Endothelial cell (in vitro differentiated cells): ENCODE data around the gene NSUN3. TPM values are rescaled to one million over a fixed set of nuclear protein-coding genes. Genes with fewer than 3 reads are reported as not detected.
"Not testable (repeated sequence)": the region's sequence is repeated elsewhere in the genome, so short reads cannot be mapped to it uniquely, and the experiment has no call there.

ENCODE experiments used
- DNase-seq: peaks from one replicate; pipeline ENCODE4 v3.0.0; 2021; ENCODE audit warnings: low spot score
- H3K27ac Mint-ChIP-seq: one replicate; pipeline ENCODE4 v1.8.0; 2021; ENCODE audit warnings: mixed read lengths, inconsistent platforms; ENCODE audit not compliant: unreplicated experiment
- H3K27me3 Mint-ChIP-seq: one replicate; pipeline ENCODE4 v1.8.0; 2021; ENCODE audit warnings: mild to moderate bottlenecking, moderate library complexity, mixed read lengths, inconsistent platforms; ENCODE audit not compliant: unreplicated experiment
- H3K36me3 Mint-ChIP-seq: one replicate; pipeline ENCODE4 v1.8.0; 2021; ENCODE audit warnings: mild to moderate bottlenecking, low read depth, mixed read lengths, inconsistent platforms; ENCODE audit not compliant: unreplicated experiment
- H3K4me1 Mint-ChIP-seq: one replicate; pipeline ENCODE4 v1.8.0; 2021; ENCODE audit warnings: mild to moderate bottlenecking, mixed read lengths, inconsistent platforms; ENCODE audit not compliant: unreplicated experiment
- H3K4me3 Mint-ChIP-seq: one replicate; pipeline ENCODE4 v1.8.0; 2021; ENCODE audit warnings: mild to moderate bottlenecking, mixed read lengths, inconsistent platforms; ENCODE audit not compliant: unreplicated experiment
- H3K9me3 Mint-ChIP-seq: one replicate; pipeline ENCODE4 v1.8.0; 2021; ENCODE audit warnings: mixed read lengths, inconsistent platforms; ENCODE audit not compliant: unreplicated experiment
- total RNA-seq: library from RNA; stranded (reverse); fragmentation: NEBNext Ultra II Directional; extraction: Animal tissue kit (Norgen Biotek cat#: 25700); gene quantifications from one replicate; pipeline ENCODE4 v1.2.1, GENCODE V29; 2021; ENCODE audit not compliant: unreplicated experiment
- TF ChIP-seq, protein P1 (sequence below): fragments of 200-600 bp; sonication (generic); IDR thresholded peaks from one replicate; pipeline ENCODE4 v1.5.0; 2021; ENCODE audit warnings: antibody characterized with exemption; ENCODE audit not compliant: unreplicated experiment

Gene NSUN3
- total RNA-seq, 1 donor from 2014 or later = 11.5 TPM

DNA sequence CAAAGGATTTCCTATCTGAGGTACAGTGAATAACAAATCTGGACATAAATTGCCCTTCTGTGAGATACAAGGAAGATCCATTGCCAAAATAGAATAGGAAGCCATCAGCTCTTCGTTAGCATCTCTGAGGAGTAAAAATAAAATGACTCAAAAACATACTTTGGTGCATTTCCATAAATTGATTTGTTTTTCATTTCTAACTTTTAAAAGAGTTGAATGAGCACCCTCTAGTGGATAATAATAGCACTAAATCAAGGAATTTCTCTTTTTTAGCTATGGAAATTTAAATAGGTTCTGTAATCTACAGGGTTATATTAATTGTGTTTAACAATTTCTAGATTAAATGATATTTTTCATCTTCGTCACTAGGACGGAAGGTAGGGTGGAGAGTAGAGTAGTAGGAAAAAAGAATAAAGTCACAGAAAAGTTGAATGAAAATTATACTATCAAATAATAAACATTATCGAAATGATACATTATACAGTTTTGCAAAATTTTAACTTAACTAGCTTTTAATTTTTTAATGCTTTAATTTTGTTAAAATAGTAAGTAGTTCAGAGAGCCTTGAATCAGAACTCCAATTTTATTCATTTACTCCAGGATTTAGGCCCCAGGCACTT lies 6.4 kb downstream of the NSUN3 start:
- H3K27ac Mint-ChIP-seq = no peak overlapping the region
- peaks cover 26% of the 10 kb centered on the region for H3K36me3 Mint-ChIP-seq
- TF ChIP-seq, protein P1, sequence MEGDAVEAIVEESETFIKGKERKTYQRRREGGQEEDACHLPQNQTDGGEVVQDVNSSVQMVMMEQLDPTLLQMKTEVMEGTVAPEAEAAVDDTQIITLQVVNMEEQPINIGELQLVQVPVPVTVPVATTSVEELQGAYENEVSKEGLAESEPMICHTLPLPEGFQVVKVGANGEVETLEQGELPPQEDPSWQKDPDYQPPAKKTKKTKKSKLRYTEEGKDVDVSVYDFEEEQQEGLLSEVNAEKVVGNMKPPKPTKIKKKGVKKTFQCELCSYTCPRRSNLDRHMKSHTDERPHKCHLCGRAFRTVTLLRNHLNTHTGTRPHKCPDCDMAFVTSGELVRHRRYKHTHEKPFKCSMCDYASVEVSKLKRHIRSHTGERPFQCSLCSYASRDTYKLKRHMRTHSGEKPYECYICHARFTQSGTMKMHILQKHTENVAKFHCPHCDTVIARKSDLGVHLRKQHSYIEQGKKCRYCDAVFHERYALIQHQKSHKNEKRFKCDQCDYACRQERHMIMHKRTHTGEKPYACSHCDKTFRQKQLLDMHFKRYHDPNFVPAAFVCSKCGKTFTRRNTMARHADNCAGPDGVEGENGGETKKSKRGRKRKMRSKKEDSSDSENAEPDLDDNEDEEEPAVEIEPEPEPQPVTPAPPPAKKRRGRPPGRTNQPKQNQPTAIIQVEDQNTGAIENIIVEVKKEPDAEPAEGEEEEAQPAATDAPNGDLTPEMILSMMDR = peak; percentile 59
- H3K4me3 Mint-ChIP-seq = no peak overlapping the region
- H3K4me1 Mint-ChIP-seq = peaks cover 4% of the 10 kb centered on the region
- peaks cover 4% of the 10 kb centered on the region for H3K27me3 Mint-ChIP-seq
- no peaks in the 10 kb centered on the region for H3K9me3 Mint-ChIP-seq
- DNase-seq = no peak

DNA sequence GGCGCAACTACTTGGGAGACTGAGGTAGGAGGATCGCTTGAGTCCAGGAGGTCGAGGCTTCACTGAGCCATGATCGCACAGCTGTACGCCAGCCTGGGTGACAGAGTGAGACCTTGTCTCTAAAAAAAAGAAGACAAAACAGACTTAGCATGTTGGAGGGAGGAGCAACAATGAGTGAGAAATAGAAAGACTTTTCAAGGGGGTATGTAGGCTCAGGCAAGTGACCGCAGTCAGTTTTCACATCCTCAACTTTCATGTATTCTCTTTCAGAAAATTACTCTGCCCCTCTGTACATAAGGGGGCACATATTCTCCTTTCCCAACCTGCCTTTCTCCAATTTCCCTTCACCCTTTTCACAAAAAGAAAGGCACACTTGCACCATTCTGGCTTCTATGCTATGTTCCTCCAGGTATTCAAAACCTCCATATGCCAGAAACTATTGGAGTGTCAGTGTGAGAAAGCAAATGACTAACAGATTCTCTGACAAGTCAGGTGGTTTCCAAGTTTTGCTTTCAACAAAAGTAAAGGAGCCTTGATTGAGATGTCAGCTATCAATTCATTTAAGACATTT lies 7.6 kb downstream of the NSUN3 start:
- H3K36me3 Mint-ChIP-seq = peaks cover 26% of the 10 kb centered on the region

DNA sequence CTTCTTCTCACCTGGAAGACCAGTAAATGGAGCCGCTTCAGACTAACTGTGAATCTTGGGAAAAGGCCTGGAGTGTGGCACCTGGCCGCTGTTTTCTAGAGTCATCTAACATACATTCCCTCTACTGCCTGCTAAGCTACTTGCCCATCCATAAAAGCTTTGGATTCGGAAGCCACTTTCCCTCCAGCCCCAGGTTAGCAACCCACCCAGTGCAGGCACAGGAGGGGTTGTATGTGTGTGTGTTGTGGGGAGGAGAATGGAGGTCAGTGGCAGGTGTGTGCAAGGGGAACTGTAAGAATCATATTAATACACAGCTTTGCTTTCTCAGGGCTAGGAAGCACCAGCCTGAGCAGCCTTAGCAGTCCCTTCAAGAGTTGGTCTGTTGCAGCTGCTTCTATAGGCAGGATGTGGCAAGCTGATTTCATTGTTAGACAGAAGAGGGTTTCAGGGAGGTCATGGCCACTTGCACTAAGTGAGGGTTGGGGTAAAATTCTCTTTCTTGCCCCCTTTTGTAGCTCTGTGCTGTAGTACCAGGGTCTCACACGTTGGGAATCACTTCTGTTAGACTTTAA lies 8.9 kb downstream of the NSUN3 start:
- Mint-ChIP-seq H3K27ac (no peak overlapping the region), H3K27me3 (peaks cover 6% of the 10 kb centered on the region), H3K4me1 (peaks cover 9% of the 10 kb centered on the region), H3K9me3 (no peaks in the 10 kb centered on the region), H3K4me3 (no peak overlapping the region), H3K36me3 (peaks cover 19% of the 10 kb centered on the region)
- DNase-seq = no peak
- TF ChIP-seq, protein P1 = no peak

More for the DNA sequence above, 7.6 kb downstream of the NSUN3 start:
- DNase-seq = no peak
- H3K4me3 Mint-ChIP-seq = no peak overlapping the region
- H3K27me3 Mint-ChIP-seq = peaks cover 6% of the 10 kb centered on the region
- H3K27ac Mint-ChIP-seq = no peak overlapping the region
- TF ChIP-seq, protein P1 = no peak
- no peaks in the 10 kb centered on the region for H3K9me3 Mint-ChIP-seq
- H3K4me1 Mint-ChIP-seq = peaks cover 9% of the 10 kb centered on the region

DNA sequence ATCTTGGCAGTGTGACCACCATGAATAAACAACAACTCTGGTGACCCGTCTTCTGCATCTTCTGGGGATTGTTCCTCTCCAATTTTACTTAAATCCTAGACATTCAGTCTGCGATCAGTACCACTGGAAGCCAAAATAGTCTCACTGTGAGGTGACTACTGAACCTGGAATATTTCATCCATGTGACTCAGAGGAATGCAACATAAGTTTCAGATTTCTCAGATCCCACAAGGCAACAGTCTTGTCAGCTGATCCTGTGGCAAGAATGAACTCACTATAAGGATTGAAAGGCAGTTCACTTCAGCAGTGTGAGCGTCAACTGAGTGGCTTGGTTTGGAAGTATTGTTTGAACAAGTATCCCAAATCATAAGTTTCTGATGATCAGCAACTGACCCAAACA lies 13.2 kb downstream of the NSUN3 start:
- Mint-ChIP-seq H3K9me3 (no peaks in the 10 kb centered on the region), H3K4me3 (no peak overlapping the region), H3K36me3 (peaks cover 9% of the 10 kb centered on the region), H3K27ac (no peak overlapping the region), H3K27me3 (peaks cover 5% of the 10 kb centered on the region), H3K4me1 (peaks cover 9% of the 10 kb centered on the region)
- no peak for DNase-seq
- TF ChIP-seq, protein P1 = no peak

DNA sequence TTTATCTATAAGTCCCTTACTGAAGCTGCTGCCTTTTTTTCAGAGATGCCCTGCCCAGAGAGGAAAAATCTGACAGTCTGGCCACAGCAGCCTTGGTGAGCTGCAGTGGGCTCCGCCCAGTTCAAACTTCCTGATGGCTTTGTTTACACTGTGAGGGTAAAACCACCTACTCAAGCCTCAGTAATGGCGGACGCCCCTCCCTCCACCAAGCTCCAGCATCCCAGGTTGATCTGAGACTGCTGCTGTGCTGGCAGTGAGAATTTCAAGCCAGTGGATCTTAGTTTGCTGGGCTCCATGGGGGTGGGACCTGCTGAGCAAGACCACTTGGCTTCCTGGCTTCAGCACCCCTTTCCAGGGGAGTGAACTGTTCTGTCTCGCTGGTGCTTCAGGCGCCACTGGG lies 17.7 kb downstream of the NSUN3 start:
- DNase-seq, H3K36me3 Mint-ChIP-seq, H3K4me3 Mint-ChIP-seq, H3K4me1 Mint-ChIP-seq, H3K27me3 Mint-ChIP-seq, H3K9me3 Mint-ChIP-seq, H3K27ac Mint-ChIP-seq: not testable (repeated sequence)
